Stimulated activated CD8-positive, alpha-beta memory T cell treated with anti-CD3 and anti-CD28 coated beads, Interleukin-7, amount 100 ng/mL, for 1 hour (primary cell): Measurements from ENCODE around the gene EML6.
"Not testable (repeated sequence)": the region's sequence is repeated elsewhere in the genome, so short reads cannot be mapped to it uniquely, and the experiment has no call there.

ENCODE experiments used
- DNase-seq, 2 donors: peaks; one replicate each; pipeline ENCODE4 v3.0.0-alpha.2; 2020; ENCODE audit warnings: low read depth in 2 of 2

EML6 gene

GRCh38 chr2:54723131-54723995 lies at the start of gene EML6:
TSS of gene EML6 (plus strand) at chr2:54723662. CDS start at chr2:54725062, 1,400 bp downstream.
- peak; percentile 92 to 95 for DNase-seq

- no peak for DNase-seq
Measured at GRCh38 chr2:54675281-54675680, 48.2 kb upstream of the EML6 start.

GRCh38 chr2:54675738-54676137 lies 47.7 kb upstream of the EML6 start:
- no peak for DNase-seq

GRCh38 chr2:54676656-54677055 lies 46.8 kb upstream of the EML6 start:
- no peak for DNase-seq

GRCh38 chr2:54677476-54678265 lies 45.8 kb upstream of the EML6 start:
- DNase-seq: no peak

GRCh38 chr2:54678719-54679118 lies 44.7 kb upstream of the EML6 start:
- no peak for DNase-seq

- DNase-seq: no peak
Measured at GRCh38 chr2:54680397-54681041, 42.9 kb upstream of the EML6 start.

- DNase-seq: no peak
Measured at GRCh38 chr2:54681416-54681815, 42.0 kb upstream of the EML6 start.

GRCh38 chr2:54683596-54683995 lies 39.9 kb upstream of the EML6 start:
- DNase-seq: no peak

- DNase-seq: no peak
Measured at GRCh38 chr2:54685263-54685775, 38.1 kb upstream of the EML6 start.

GRCh38 chr2:54687595-54688152 lies 35.8 kb upstream of the EML6 start:
- DNase-seq: no peak

- no peak for DNase-seq
Measured at GRCh38 chr2:54691445-54692135, 31.9 kb upstream of the EML6 start.

- DNase-seq: no peak
Measured at GRCh38 chr2:54692556-54692955, 30.9 kb upstream of the EML6 start.

- DNase-seq: no peak
Measured at GRCh38 chr2:54695378-54695777, 28.1 kb upstream of the EML6 start.

- DNase-seq: no peak
Measured at GRCh38 chr2:54697934-54698333, 25.5 kb upstream of the EML6 start.

GRCh38 chr2:54698926-54699325 lies 24.5 kb upstream of the EML6 start:
- not testable (repeated sequence) for DNase-seq

- DNase-seq: no peak
Measured at GRCh38 chr2:54699665-54700064, 23.8 kb upstream of the EML6 start.

- no peak for DNase-seq
Measured at GRCh38 chr2:54701029-54701428, 22.4 kb upstream of the EML6 start.

GRCh38 chr2:54704238-54704637 lies 19.2 kb upstream of the EML6 start:
- no peak for DNase-seq

GRCh38 chr2:54704688-54705605 lies 18.5 kb upstream of the EML6 start:
- DNase-seq: no peak
